Muscle of leg (tissue), 11 donors: ENCODE results near the gene SLCO2A1. TPM values are rescaled to one million over a fixed set of nuclear protein-coding genes. Genes with fewer than 3 reads are reported as not detected.

Experiments
- DNase-seq: peaks from one replicate; pipeline ENCODE4 v3.0.0; 2013
- H3K27ac ChIP-seq: one replicate; pipeline ENCODE4 v1.5.1; 2013; ENCODE audit warnings: mild to moderate bottlenecking, low read length, control low read depth
- H3K27me3 ChIP-seq: one replicate; pipeline ENCODE4 v1.6.1; 2013; ENCODE audit warnings: low read length; ENCODE audit not compliant: control insufficient read depth, insufficient read depth
- H3K36me3 ChIP-seq: one replicate; pipeline ENCODE4 v1.6.1; 2013; ENCODE audit warnings: low read length; ENCODE audit not compliant: control insufficient read depth, insufficient read depth
- H3K4me1 ChIP-seq: one replicate; pipeline ENCODE4 v1.6.1; 2013; ENCODE audit warnings: low read length; ENCODE audit not compliant: control insufficient read depth, insufficient read depth
- H3K4me3 ChIP-seq: one replicate; pipeline ENCODE4 v1.5.1; 2013; ENCODE audit warnings: low read length, control low read depth
- H3K9me3 ChIP-seq: replicated peaks from 2 replicates; pipeline ENCODE4 v1.6.1; 2013; ENCODE audit warnings: low read depth, low read length; ENCODE audit not compliant: control insufficient read depth
- WGBS: methylation state at CpG from one replicate; pipeline ENCODE4 v1.1.5; 2013; ENCODE audit warnings: missing lambda C conversion rate; ENCODE audit not compliant: insufficient coverage; 5-methylcytosine and 5-hydroxymethylcytosine counted together
- polyA plus RNA-seq, 8 donors: library from polyadenylated mRNA; unstranded; fragments of 120-200 nt; gene quantifications; one replicate each; pipeline versions ENCODE4 v1.2.1 to v1.2.3, GENCODE V29; 2013; ENCODE audit warnings: inconsistent platforms in 1 of 8, low replicate concordance in 1 of 8; ENCODE audit not compliant: insufficient read length in 8 of 8, insufficient read depth in 1 of 8
- total RNA-seq: library from RNA; stranded (reverse); fragments of 120-200 nt; gene quantifications from one replicate; pipeline ENCODE4 v1.2.4, GENCODE V29; 2013

Gene SLCO2A1
- total and polyA plus RNA-seq, 9 donors = 0.49 to 3.9 (median 1.6) TPM

DNA sequence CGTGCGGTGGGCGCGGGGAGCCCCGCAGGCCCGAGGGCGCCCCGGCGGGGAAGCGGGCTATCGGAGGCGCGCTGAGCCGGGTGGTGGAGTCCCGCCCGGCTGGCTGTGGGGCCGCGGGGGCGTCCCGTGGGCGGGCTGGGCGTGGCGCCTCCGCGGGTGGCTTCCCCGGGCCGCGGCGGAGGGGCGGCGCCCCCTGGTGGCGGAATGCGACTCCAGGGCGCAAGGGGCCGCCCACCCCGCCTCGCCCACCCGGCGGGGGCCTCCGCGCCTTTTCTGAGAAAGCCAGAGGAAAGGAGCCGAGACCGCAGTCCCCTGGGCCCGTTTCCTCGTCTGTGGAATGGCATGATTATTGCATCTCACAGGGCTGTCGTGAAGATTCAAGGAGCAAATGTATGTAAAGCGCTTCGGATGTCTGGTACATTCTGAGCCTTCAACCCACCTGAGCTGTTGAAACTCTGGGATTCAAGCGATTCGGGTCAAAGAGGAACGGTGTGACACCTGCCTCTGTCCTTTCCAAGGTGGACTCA is 102.1 kb downstream of the SLCO2A1 start:
- H3K4me3 ChIP-seq = peak overlapping the region; percentile 44
- peak; percentile 69 for DNase-seq
- H3K27me3 ChIP-seq = peaks cover 16% of the 10 kb centered on the region
- peaks cover 10% of the 10 kb centered on the region for H3K4me1 ChIP-seq
- H3K36me3 ChIP-seq = no peaks in the 10 kb centered on the region
- H3K9me3 ChIP-seq = no peaks in the 10 kb centered on the region
- no peak overlapping the region for H3K27ac ChIP-seq
- 1% methylated on average over 48 of the region's 51 CpGs for WGBS

DNA sequence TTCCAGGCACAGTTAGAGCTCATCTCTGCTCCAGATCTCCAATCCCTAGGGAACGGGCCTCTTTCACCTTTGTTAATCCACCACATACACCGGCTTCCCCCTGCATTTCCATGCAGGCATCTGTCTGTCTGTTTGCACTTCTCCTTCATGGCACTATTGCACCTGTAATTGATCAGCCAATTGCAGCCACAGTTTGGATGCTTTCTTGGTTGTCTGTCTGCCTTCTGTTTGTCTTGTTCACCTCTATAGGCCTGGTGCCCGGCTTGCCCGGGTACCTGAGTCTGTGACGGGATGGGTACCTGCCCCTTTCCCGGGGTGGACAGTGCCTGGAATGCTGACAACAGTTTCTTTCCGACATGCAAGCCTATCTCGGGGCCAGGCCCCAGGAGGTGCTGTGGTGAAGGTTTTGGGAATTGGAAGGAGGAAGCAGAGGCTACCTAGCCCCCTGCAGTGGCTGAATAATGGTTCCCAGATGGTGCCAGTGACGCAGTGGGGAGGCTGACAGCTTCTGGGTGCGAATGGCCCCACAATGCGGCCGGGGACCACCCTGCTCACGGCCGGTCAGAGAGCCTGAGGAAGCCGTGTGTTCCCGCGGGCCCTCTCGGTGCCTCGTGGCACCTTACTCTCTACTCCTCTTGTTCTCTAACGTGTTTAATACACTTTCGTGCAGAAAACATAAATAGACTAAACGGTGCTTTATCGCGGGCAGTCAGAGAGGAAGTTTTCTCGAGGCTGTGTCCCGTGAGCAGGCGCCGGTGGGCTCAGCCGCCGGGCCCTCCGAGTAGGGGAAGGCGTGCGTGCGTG is 102.8 kb downstream of the SLCO2A1 start:
- no peak overlapping the region for H3K27ac ChIP-seq
- no peaks in the 10 kb centered on the region for H3K9me3 ChIP-seq
- no peak for DNase-seq
- peaks cover 16% of the 10 kb centered on the region for H3K27me3 ChIP-seq
- peaks cover 10% of the 10 kb centered on the region for H3K4me1 ChIP-seq
- H3K4me3 ChIP-seq = peak overlapping the region; percentile 44
- 15% methylated on average over 33 of the region's 34 CpGs for WGBS
- no peaks in the 10 kb centered on the region for H3K36me3 ChIP-seq

DNA sequence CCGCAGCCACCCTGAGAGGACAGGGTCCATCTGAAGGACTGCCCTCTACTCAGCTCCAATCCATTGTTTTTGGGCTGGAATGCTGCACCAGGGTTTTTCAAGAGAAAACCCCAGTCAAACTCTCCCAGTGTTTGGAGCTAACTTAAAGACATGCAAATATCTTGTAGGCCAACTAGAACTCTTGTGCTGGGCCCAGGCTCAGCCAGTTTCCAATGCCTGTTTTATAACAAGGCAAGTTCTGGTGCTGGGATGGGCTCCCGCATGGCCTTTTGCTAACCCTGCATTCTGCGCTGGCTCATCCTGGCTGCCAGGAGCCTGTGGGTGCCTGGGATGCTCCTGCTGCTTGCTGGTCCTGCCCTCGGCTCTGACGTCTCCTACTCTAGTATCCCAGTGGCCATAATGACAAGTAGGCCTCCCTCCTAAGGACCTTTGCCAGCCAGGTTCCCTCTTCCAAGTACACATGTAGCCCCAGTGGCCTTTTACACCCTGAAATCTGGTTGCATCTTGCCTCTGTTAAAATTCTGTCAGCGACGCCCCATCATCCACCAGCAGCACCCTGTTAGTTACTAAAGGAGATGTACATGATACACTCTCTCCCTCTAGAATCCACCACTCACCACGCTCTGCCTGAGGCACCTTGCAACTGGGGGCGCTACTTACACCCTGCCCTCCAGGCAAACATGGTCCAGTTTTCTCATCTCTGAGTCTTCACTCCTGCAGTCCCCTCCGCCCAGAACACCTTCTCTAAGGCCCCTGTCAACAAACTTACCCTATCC is 103.6 kb downstream of the SLCO2A1 start:
- Histone ChIP-seq H3K36me3 (no peaks in the 10 kb centered on the region), H3K4me3 (no peak overlapping the region), H3K27me3 (peaks cover 16% of the 10 kb centered on the region), H3K27ac (no peak overlapping the region), H3K9me3 (no peaks in the 10 kb centered on the region), H3K4me1 (peaks cover 10% of the 10 kb centered on the region)
- DNase-seq = no peak
- 88% methylated on average over 9 of the region's 10 CpGs for WGBS

DNA sequence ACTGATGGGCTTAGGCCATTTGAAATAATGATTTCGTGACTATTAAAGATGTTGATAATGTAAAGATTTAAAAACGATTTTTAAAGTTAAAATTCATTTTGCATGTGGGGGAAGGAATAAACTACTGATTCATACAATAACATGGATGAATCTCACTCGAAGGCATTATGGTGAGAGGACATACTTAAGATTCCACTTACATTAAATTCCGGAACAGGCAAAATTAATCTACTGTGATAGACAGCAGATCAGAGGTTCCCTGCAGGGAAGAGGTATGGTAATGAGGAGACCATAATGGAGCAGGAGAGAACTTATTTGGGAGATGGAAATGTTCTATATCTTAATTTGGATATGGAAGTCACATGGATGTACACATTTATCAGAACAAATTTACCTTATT is 105.7 kb downstream of the SLCO2A1 start:
- Histone ChIP-seq H3K27me3 (peaks cover 11% of the 10 kb centered on the region), H3K9me3 (no peaks in the 10 kb centered on the region), H3K4me3 (no peak overlapping the region), H3K4me1 (peaks cover 10% of the 10 kb centered on the region), H3K27ac (no peak overlapping the region), H3K36me3 (no peaks in the 10 kb centered on the region)
- DNase-seq = no peak
- no CpG with 5 or more reads among the region's 4 CpGs for WGBS

DNA sequence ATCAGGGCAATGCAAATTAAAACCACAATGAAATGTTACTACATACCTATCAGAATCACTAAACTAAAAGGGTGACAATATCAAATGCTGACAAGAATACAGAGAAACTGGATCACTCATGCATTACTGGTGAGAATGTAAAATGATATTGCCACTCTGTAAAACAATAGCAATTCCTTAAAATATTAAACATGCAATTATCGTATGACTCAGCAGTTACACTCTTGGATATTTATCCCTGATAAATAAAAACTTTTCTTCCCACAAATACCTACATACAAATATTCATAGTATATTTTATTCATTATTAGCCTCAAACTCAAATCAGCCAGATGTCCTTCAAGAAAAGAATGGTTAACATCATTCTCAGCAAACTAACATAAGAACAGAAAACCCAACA is 108.1 kb downstream of the SLCO2A1 start:
- WGBS = no CpG with 5 or more reads among the region's 1 CpG
- Histone ChIP-seq H3K27ac (no peak overlapping the region), H3K9me3 (no peaks in the 10 kb centered on the region), H3K4me3 (no peak overlapping the region), H3K36me3 (no peaks in the 10 kb centered on the region), H3K4me1 (no peaks in the 10 kb centered on the region), H3K27me3 (no peaks in the 10 kb centered on the region)
- DNase-seq = no peak

DNA sequence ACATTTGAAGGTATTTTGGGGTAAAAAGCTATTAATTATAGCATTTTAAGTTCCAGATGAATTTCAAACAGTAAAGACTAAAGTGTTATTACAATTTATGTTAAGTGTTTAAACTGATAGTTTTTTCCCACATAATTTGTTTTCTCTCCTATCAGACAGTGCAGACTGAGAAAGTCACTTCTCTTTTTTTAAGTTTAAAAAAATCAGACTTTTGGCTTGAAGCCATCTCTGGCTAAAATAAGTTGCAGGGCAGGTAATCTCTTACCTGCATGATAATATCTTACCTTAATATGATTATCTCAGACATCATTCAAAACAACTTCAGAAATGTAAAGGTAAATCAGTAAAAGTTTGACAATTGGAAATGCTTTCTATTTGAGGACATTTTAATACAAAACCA is 112.6 kb downstream of the SLCO2A1 start:
- H3K9me3 ChIP-seq = no peaks in the 10 kb centered on the region
- no peak overlapping the region for H3K27ac ChIP-seq

DNA sequence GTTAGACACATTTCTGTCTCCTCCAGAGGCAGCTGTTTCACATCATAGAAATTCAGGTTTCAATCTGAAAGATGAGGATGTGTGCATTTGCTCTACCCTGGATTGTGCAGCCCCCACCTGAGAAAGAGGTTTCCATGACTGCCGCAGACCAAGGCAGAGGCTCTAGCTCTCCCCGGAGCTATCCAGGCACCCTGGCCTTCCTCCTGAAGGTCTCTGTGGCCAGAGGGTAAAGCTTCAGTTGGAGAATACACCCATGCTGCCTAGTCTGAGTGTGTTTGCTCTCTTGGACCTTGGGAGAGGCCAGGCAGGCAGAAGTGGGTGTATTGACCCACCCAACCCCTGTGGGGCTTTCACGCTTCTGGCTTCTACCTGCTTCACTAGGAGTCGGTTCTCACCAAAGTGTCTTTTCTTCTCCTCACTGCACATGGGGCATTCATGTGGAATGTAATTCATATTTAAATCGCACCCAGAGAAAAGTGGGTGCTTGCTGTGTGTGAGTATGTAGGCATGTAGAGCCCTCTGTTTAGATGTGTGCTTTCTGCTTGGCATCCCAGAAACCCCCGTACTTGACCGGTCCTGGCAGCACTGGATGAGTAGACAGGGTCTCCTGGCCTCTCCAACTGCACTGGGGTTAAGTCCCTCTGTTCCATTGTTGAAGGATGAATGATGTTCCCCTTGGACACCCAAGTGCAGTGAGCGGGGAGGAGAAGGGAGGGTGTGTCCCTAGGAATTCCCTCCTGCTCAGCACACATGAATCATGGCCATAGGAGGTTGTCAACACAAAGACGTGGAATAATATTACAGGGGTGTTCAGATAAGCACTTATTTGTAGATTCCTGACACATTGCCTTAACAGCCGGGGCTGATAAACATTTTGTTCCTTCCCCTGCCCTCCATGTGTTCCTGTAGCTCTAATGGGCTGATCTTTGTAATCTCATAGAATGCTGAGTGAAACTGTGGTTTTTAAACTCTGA is 113.8 kb downstream of the SLCO2A1 start:
- no peak overlapping the region for H3K27ac ChIP-seq
- no peak for DNase-seq
- H3K9me3 ChIP-seq = no peaks in the 10 kb centered on the region
- 63% methylated on average over 3 of the region's 10 CpGs for WGBS
- H3K4me1 ChIP-seq = no peaks in the 10 kb centered on the region
- H3K4me3 ChIP-seq = no peak overlapping the region
- no peaks in the 10 kb centered on the region for H3K36me3 ChIP-seq
- H3K27me3 ChIP-seq = peaks cover 9% of the 10 kb centered on the region

More for the DNA sequence above, 112.6 kb downstream of the SLCO2A1 start:
- H3K4me1 ChIP-seq = no peaks in the 10 kb centered on the region
- no peak overlapping the region for H3K4me3 ChIP-seq
- H3K27me3 ChIP-seq = peaks cover 9% of the 10 kb centered on the region
- no peaks in the 10 kb centered on the region for H3K36me3 ChIP-seq
- no peak for DNase-seq

DNA sequence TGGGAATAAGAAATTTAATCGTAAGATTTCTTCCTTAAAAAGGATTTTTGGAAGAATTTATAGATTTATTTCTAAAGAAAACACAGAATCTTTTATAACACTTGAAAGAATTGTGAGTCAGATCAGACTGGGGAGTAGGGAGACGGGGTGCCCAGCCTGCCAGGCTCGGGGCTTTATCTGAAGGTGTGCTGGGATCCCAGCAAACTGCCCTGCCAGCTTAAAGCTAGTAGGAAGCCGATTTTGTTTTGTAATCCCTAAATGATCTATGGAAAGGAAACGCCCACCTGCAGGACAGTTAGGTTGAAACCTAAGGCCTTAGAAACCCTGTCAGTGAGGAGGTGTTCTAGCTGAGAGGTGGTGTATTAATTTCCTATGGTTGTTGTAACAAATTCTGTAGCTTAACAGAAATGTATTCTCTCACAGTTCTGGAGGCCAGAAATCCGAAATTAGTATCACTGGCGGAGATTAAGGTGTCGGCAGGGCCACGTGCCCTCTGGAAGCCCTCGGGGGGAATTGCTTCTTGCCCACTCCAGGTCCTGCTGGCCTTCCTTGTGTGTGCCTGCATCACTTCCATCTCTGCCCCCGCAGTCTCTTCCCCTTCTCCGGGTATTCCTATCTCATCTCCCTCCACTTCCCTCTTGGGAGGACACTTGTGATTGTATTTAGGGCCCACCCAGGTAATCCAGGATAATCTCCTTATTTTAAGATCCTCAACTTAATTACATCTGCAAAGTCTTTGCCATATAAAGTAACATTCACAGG is 114.7 kb downstream of the SLCO2A1 start:
- H3K4me1 ChIP-seq = no peaks in the 10 kb centered on the region
- no peak overlapping the region for H3K27ac ChIP-seq
- no peaks in the 10 kb centered on the region for H3K9me3 ChIP-seq
- no peaks in the 10 kb centered on the region for H3K36me3 ChIP-seq
- H3K27me3 ChIP-seq = peaks cover 9% of the 10 kb centered on the region
- 80% methylated on average over 8 of the region's 12 CpGs for WGBS
- no peak for DNase-seq
- H3K4me3 ChIP-seq = no peak overlapping the region

DNA sequence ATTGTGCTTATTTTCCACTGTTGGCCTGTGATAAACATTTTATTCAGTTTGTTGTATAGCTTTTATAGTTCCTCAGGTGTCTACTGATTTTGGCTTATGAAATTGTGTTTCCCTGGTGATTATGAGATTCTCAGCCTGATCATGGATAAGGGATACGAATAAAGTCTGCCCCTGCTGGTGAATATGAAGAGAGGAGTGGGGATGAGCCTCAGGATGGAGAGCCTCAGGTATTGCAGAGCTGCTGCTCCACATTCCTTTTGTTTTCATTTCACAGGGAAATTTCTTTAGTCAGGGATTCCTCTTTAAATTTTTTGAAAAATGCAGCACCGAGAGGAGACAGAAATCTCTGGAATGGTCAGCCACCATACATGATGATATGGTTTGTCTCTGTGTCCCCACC is 119.3 kb downstream of the SLCO2A1 start:
- H3K4me1 ChIP-seq = no peaks in the 10 kb centered on the region
- H3K27ac ChIP-seq = no peak overlapping the region
- H3K9me3 ChIP-seq = no peaks in the 10 kb centered on the region
- no peak for DNase-seq
- 60% methylated on average over 1 of the region's 2 CpGs for WGBS
- H3K27me3 ChIP-seq = peaks cover 7% of the 10 kb centered on the region
- no peaks in the 10 kb centered on the region for H3K36me3 ChIP-seq
- no peak overlapping the region for H3K4me3 ChIP-seq
